Small intestine (tissue), 7 donors: ENCODE measurements around the gene TCF7. TPM values are rescaled to one million over a fixed set of nuclear protein-coding genes. Genes with fewer than 3 reads are reported as not detected.

Experiments
- DNase-seq, 2 donors: peaks; one replicate each; pipeline versions ENCODE4 v3.0.0 to v3.0.0-alpha.2; 2013
- FAIRE-seq: peaks from 2 replicates; lab custom pipeline; 2012; peaks lifted over from hg19 to GRCh38; lab: Jason Lieb, UNC
- H3K27ac ChIP-seq, 3 donors: one replicate each; pipeline ENCODE4 v1.5.1; 2013; ENCODE audit warnings: low read length in 2 of 3, mild to moderate bottlenecking in 2 of 3, control low read depth in 1 of 3, inconsistent platforms in 1 of 3, low read depth in 1 of 3, moderate library complexity in 1 of 3
- H3K27me3 ChIP-seq, 3 donors: one replicate each; pipeline ENCODE4 v1.6.1; 2013; ENCODE audit warnings: low read length in 3 of 3, inconsistent platforms in 1 of 3; ENCODE audit not compliant: control insufficient read depth in 3 of 3, insufficient read depth in 3 of 3
- H3K36me3 ChIP-seq, 3 donors: one replicate each; pipeline ENCODE4 v1.6.1; 2013; ENCODE audit warnings: low read length in 3 of 3, inconsistent platforms in 1 of 3, low read depth in 1 of 3, mild to moderate bottlenecking in 1 of 3, moderate library complexity in 1 of 3; ENCODE audit not compliant: control insufficient read depth in 3 of 3, insufficient read depth in 2 of 3
- H3K4me1 ChIP-seq, 3 donors: one replicate each; pipeline ENCODE4 v1.6.1; 2013; ENCODE audit warnings: low read length in 2 of 3, inconsistent platforms in 1 of 3, low read depth in 1 of 3, mild to moderate bottlenecking in 1 of 3, moderate library complexity in 1 of 3; ENCODE audit not compliant: control insufficient read depth in 3 of 3, insufficient read depth in 2 of 3
- H3K4me3 ChIP-seq, 3 donors: one replicate each; pipeline ENCODE4 v1.5.1; 2013; ENCODE audit warnings: low read length in 3 of 3, control low read depth in 1 of 3, inconsistent platforms in 1 of 3, low read depth in 1 of 3, mild to moderate bottlenecking in 1 of 3, moderate library complexity in 1 of 3
- H3K9me3 ChIP-seq, 2 donors: one replicate each; pipeline ENCODE4 v1.6.1; 2013; ENCODE audit warnings: low read depth in 1 of 2, low read length in 1 of 2; ENCODE audit not compliant: control insufficient read depth in 2 of 2, insufficient read depth in 1 of 2
- WGBS, 3 donors: extraction: QIAGEN DNeasy Blood & Tissue Kit; methylation state at CpG; one replicate each; pipeline ENCODE4 v1.1.7; 2013; 5-methylcytosine and 5-hydroxymethylcytosine counted together
- polyA plus RNA-seq, 4 donors: library from polyadenylated mRNA; stranded (reverse) in 3 of 4; unstranded in 1 of 4; fragments of 200-250 nt in 3 of 4; fragments of 120-200 nt in 1 of 4; gene quantifications; one replicate each; pipeline versions ENCODE4 v1.2.1 to v1.2.3, GENCODE V29; 2013
- donor health status: healthy with polysubstance abuse.
- donor health status: control.
- donor health status: control.
- donor health status: Bipolar disorder and iron deficiency.
- donor health status: healthy.

The TCF7 gene
- polyA plus RNA-seq, 4 donors = 9.7 to 13.3 (median 11.4) TPM

GRCh38 chr5:134086225-134086942, 28.1 kb upstream of the TCF7 start:
- Histone ChIP-seq H3K27ac (no peak overlapping the region), H3K4me3 (no peak overlapping the region), H3K4me1 (peaks cover 7 to 12% (median 9%) of the 10 kb centered on the region in 3 donors), H3K9me3 (no peaks in the 10 kb centered on the region), H3K27me3 (no peaks in the 10 kb centered on the region), H3K36me3 (no peaks in the 10 kb centered on the region)
- FAIRE-seq = no peak
- 71 to 79% (median 76%) methylated on average over 8 of the region's 8 CpGs for WGBS, 3 donors
- DNase-seq = no peak

GRCh38 chr5:134086943-134087305, 27.6 kb upstream of the TCF7 start:
- no peak overlapping the region for H3K27ac ChIP-seq
- H3K4me3 ChIP-seq = no peak overlapping the region
- 61 to 71% (median 71%) methylated on average over 12 of the region's 12 CpGs for WGBS, 3 donors
- H3K27me3 ChIP-seq = no peaks in the 10 kb centered on the region
- peaks cover 9 to 14% (median 12%) of the 10 kb centered on the region in 3 donors for H3K4me1 ChIP-seq
- H3K36me3 ChIP-seq = no peaks in the 10 kb centered on the region
- no peak for FAIRE-seq
- no peaks in the 10 kb centered on the region for H3K9me3 ChIP-seq
- DNase-seq = no peak

GRCh38 chr5:134088291-134088690, 26.2 kb upstream of the TCF7 start:
- H3K36me3 ChIP-seq = no peaks in the 10 kb centered on the region
- FAIRE-seq (no peak), DNase-seq (no peak)
- no peaks in the 10 kb centered on the region for H3K9me3 ChIP-seq
- no peaks in the 10 kb centered on the region for H3K27me3 ChIP-seq
- no peak overlapping the region for H3K4me3 ChIP-seq
- H3K4me1 ChIP-seq = peaks cover 11 to 25% (median 15%) of the 10 kb centered on the region in 3 donors
- no peak overlapping the region for H3K27ac ChIP-seq

- Histone ChIP-seq H3K4me3 (no peak overlapping the region), H3K9me3 (no peaks in the 10 kb centered on the region), H3K4me1 (peaks cover 15 to 32% (median 17%) of the 10 kb centered on the region in 3 donors), H3K36me3 (no peaks in the 10 kb centered on the region), H3K27me3 (no peaks in the 10 kb centered on the region), H3K27ac (no peak overlapping the region)
- FAIRE-seq = no peak
- 38 to 76% (median 52%) methylated on average over 5 of the region's 5 CpGs for WGBS, 3 donors
- peak in 1 of 2 donors; percentile 53 for DNase-seq
Observed at GRCh38 chr5:134088994-134089560, 25.4 kb upstream of the TCF7 start.

- Histone ChIP-seq H3K4me3 (no peak overlapping the region), H3K36me3 (no peaks in the 10 kb centered on the region), H3K27ac (peak overlapping the region in 2 of 3 donors; percentile 37 to 77), H3K27me3 (no peaks in the 10 kb centered on the region), H3K4me1 (peaks cover 15 to 46% (median 17%) of the 10 kb centered on the region in 3 donors), H3K9me3 (no peaks in the 10 kb centered on the region)
- no peak for FAIRE-seq
- DNase-seq = no peak
- 9 to 43% (median 16%) methylated on average over 5 of the region's 5 CpGs for WGBS, 3 donors
Observed at GRCh38 chr5:134090522-134090921, 24.0 kb upstream of the TCF7 start.

GRCh38 chr5:134091626-134092121, 22.8 kb upstream of the TCF7 start:
- FAIRE-seq (no peak), DNase-seq (peak; percentile 40 to 92)
- Histone ChIP-seq H3K9me3 (no peaks in the 10 kb centered on the region), H3K27ac (peak overlapping the region; percentile 29 to 77 (median 41)), H3K27me3 (no peaks in the 10 kb centered on the region), H3K36me3 (no peaks in the 10 kb centered on the region), H3K4me3 (no peak overlapping the region), H3K4me1 (peaks cover 15 to 48% (median 17%) of the 10 kb centered on the region in 3 donors)
- 15 to 49% (median 21%) methylated on average over 6 of the region's 6 CpGs for WGBS, 3 donors

GRCh38 chr5:134092875-134093274, 21.6 kb upstream of the TCF7 start:
- peak; percentile 82 for FAIRE-seq
- H3K27ac ChIP-seq = peak overlapping the region; percentile 54 to 77 (median 55)
- H3K4me3 ChIP-seq = no peak overlapping the region
- no peaks in the 10 kb centered on the region for H3K9me3 ChIP-seq
- peak; percentile 79 to 98 for DNase-seq
- H3K4me1 ChIP-seq = peaks cover 17 to 51% (median 17%) of the 10 kb centered on the region in 3 donors
- 38 to 41% (median 39%) methylated on average over 1 of the region's 1 CpG for WGBS, 3 donors
- H3K27me3 ChIP-seq = no peaks in the 10 kb centered on the region
- no peaks in the 10 kb centered on the region for H3K36me3 ChIP-seq

GRCh38 chr5:134093351-134093750, 21.1 kb upstream of the TCF7 start:
- H3K27me3 ChIP-seq = no peaks in the 10 kb centered on the region
- 79 to 94% (median 87%) methylated on average over 5 of the region's 5 CpGs for WGBS, 3 donors
- FAIRE-seq = no peak
- H3K4me3 ChIP-seq = no peak overlapping the region
- DNase-seq = no peak
- no peaks in the 10 kb centered on the region for H3K36me3 ChIP-seq
- H3K4me1 ChIP-seq = peaks cover 17 to 54% (median 17%) of the 10 kb centered on the region in 3 donors
- H3K9me3 ChIP-seq = no peaks in the 10 kb centered on the region
- peak overlapping the region; percentile 22 to 58 (median 44) for H3K27ac ChIP-seq
